HG03575 (cell line): ENCODE measurements around the gene ADAD2.
"Not testable (repeated sequence)": the region's sequence is repeated elsewhere in the genome, so short reads cannot be mapped to it uniquely, and the experiment has no call there.

ENCODE experiments used
- ATAC-seq: cut with Tn5 transposase; IDR thresholded peaks from one replicate; pipeline ENCODE4 v1.9.1; 2021; ENCODE audit not compliant: unreplicated experiment, insufficient number of reproducible peaks, low FRiP score; ENCODE audit errors: extremely low read depth

ADAD2 gene

GRCh38 chr16:84194018-84194417 is 3.1 kb downstream of the ADAD2 start:
- ATAC-seq: no peak

GRCh38 chr16:84194470-84195200 is 3.7 kb downstream of the ADAD2 start:
- ATAC-seq: no peak

GRCh38 chr16:84195201-84196093 is 4.5 kb downstream of the ADAD2 start:
- no peak for ATAC-seq

GRCh38 chr16:84196101-84196500 is 5.1 kb downstream of the ADAD2 start:
- no peak for ATAC-seq

GRCh38 chr16:84196727-84197394 is 5.9 kb downstream of the ADAD2 start:
- ATAC-seq: no peak

GRCh38 chr16:84197466-84198128 is 6.6 kb downstream of the ADAD2 start:
- ATAC-seq: no peak

- ATAC-seq: no peak
Measured at GRCh38 chr16:84198401-84198800, 7.4 kb downstream of the ADAD2 start.

- no peak for ATAC-seq
Measured at GRCh38 chr16:84199097-84199496, 8.1 kb downstream of the ADAD2 start.

- ATAC-seq: no peak
Measured at GRCh38 chr16:84199861-84200260, 8.9 kb downstream of the ADAD2 start.

GRCh38 chr16:84204551-84204950 is 13.6 kb downstream of the ADAD2 start:
- ATAC-seq: not testable (repeated sequence)

GRCh38 chr16:84205123-84205522 is 14.2 kb downstream of the ADAD2 start:
- not testable (repeated sequence) for ATAC-seq

GRCh38 chr16:84205976-84206691 is 15.2 kb downstream of the ADAD2 start:
- no peak for ATAC-seq

GRCh38 chr16:84207251-84207650 is 16.3 kb downstream of the ADAD2 start:
- ATAC-seq: no peak

GRCh38 chr16:84207879-84208278 is 16.9 kb downstream of the ADAD2 start:
- no peak for ATAC-seq

- ATAC-seq: no peak
Measured at GRCh38 chr16:84209989-84210388, 19.0 kb downstream of the ADAD2 start.

- ATAC-seq: no peak
Measured at GRCh38 chr16:84212154-84212553, 21.2 kb downstream of the ADAD2 start.

- no peak for ATAC-seq
Measured at GRCh38 chr16:84212631-84213030, 21.7 kb downstream of the ADAD2 start.

GRCh38 chr16:84214451-84215066 is 23.6 kb downstream of the ADAD2 start:
- ATAC-seq: no peak
